ENCODE data around the gene EIF1. TPM values are rescaled to one million over a fixed set of nuclear protein-coding genes. Genes with fewer than 3 reads are reported as not detected.
"Not testable (repeated sequence)": the region's sequence is repeated elsewhere in the genome, so short reads cannot be mapped to it uniquely, and the experiment has no call there.

The EIF1 gene
- total RNA-seq, 1 experiment from 2014 or later = 356 TPM

DNA sequence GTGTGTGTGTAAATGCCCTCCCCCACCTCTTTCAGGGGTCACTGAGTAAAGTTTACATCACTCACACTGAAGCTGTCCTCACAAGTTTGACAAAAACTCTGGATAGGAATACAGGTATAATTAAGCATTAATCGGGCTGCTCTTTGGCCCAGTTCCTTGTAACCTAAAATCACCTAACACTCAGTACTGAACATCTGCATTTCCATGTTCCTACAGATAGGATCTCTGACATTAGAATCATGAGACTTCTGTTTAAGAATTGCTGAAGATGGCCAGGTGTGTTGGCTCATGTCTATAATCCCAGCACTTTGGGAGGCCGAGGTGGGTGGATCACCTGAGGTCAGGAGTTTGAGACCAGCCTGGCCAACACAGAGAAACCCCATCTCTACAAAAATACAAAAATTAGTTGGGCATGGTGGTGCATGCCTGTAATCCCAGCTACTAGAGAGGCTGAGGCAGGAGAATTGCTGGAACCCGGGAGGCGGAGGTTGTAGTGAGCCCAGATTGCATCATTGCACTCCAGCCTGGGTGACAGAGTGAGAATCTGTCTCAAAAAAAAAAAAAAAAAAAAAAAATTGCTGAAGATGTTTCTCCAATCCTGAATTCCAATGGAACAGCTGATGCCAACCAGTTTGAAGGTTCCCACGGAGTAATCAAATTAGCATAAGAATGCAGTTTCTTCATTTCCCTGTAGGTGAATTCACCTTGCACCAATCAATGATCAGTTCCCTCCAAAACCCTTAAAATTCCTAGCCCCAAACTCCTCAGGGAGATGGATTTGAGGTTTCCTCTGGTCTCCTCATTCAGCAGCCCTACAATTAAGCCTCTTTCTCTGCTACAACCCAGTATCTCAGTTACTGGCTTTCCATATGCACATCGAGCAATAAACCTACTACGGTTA lies 13.3 kb upstream of the EIF1 start:
- DNase-seq (ENCODE audit: extremely low read depth, low read depth) = not testable (repeated sequence)

DNA sequence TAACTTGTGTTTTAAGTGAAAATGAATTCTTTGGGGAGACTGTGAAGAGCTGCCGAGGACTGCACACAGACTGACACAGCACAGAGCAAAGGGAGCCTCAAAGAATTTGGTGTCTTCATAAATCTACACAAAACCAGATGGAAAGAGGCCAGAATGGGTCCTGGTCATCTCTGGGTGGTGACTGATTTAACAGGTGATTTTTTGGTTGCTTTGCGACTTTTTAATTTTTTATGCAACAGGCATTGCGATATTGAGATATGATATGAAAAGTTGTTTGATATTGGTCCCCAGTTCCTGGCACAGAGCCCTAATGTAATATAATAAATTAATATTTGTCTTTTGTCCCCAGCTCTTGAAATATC lies 12.6 kb upstream of the EIF1 start:
- DNase-seq (ENCODE audit: extremely low read depth, low read depth) = no peak

DNA sequence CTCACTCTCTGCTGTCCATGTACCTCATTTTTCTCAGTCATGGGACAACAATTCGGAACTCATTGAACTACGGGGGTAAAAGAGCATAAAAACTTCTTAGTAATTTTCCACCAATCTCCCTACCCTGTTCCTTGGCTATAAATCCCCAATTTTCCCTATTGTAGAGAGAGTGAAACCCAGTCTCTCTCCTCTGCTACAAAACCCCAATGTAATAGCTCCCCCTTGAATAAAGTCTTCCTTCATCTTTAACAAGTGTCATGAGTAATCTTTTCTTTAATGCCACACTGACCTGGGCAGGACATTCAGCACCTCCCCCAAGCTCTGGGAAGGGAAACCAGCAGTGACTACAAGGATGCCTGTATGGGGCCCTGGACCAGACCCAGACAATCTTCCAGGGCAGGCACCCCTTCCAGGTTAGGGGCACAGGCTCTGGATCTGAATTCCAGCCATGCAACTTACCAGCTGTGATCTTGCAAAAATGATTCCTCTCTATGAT lies 10.2 kb upstream of the EIF1 start:
- peak; percentile 82 for DNase-seq (ENCODE audit: extremely low read depth, low read depth)

DNA sequence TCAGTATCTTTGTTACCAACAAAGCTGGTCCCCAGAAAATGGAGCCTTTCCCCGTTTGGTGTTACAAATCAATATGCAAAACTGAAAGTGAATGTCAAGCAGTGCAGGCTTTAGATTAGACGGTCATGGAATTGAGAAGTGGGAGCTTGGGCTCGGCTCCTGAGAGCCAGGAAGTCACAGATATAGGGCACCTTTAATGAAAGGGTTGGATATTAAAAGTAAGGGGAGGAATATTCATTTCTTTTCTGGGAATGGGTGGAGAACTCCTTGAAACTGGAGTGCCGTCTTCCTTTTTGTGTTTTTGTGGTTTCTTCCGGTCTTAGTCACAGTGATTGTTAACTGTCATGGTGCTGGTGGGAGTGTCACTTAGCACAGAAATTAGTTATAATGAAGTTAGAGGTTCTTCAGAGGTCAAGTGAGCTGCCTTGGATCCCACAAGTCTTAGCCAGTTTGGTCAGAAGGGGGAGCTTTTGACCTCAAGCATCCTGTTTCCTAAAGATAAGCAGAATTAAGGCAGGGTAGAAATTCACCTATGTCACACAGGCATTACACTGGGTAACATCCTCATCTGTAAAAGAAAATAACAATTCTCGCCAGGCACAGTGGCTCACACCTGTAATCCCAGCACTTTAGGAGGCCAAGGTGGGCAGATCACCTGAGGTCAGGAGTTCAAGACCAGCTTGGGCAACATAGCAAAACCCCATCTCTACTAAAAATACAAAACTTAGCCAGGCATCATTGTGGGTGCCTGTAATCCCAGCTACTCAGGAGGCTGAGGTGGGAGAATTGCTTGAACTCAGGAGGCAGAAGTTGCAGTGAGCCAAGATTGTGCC lies 9.6 kb upstream of the EIF1 start:
- DNase-seq (ENCODE audit: extremely low read depth, low read depth) = peak; percentile 73

DNA sequence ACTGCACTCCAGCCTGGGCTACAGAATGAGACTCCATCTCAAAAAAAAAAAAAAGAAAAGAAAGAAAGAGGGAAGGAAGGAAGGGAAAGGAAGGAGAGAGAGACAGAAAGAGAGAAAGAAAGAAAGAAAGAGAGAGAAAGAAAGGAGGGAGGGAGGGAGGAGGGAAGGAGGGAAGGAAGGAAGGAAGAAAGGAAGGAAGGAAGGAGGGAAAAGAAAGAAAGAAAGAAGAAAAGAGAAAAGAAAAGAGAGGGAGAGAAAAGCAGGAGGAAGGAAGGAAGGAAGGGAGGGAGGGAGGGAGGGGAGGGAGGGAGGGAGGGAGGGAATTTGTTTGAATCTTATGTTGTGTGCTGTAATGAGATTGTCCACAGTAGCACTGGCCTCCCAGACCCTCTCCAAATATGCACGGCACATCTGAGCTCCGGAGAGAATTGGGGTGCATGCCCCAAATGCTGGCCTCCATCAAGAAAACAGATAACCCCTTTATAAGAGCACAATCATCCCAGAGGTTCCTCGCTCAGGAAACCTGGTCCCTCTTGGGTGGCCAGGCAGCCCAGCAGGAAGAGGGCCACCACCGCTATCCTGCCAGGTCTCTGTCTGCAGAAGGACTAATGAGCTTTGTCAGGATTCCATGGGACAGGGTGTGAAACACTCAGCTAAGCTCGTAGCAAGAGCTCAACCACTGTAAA lies 8.8 kb upstream of the EIF1 start:
- DNase-seq (ENCODE audit: extremely low read depth, low read depth) = no peak

DNA sequence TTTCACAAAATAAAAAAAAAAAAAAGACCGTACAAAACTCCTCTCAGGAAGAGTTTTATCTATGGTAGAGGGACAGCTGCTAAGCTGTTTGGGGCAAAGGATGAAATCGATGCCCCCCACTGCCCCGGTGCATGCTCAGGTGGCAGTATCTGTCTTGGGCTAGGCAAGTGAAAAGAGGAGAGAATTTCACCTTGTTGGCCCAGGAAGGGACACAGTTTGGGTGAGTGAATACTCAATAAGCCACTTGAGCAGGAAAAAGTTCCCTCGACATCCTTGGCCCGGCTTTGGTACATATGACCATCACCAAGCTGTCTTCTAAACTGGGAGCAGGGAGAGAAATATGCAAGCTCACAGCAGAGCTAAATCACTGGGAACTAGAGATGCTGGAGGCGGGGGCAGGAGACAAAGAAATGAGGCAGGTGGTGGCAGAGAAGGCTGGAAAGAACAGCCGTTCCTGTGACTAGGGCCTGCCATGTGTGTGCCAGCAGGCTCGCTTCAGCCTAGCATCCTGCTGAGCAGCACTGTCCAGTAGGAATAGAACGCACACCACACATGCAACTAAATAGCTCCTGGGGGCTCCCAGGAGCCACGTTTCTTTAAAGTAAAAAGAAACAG lies 8.2 kb upstream of the EIF1 start:
- DNase-seq (ENCODE audit: extremely low read depth, low read depth) = no peak

DNA sequence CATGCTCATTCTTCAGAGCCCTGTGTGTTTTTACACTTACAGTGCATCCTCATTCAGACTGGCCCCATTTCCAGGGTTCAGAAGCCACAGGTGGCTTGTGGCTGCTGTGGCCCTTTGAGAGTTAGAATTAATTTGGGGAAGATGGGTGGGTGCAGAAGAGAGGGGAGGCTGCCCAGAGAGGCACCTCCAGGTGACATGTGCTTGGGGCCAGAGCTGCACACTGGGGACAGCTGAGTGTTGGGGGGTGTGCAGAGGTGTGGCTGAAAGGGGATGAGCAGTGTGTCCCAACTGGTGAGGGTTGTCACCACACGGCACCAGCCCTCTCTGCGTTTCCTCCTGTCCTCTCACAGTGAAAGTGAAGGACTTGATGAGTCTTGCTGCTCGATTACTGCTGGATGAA lies 6.9 kb upstream of the EIF1 start:
- DNase-seq (ENCODE audit: extremely low read depth, low read depth) = no peak

DNA sequence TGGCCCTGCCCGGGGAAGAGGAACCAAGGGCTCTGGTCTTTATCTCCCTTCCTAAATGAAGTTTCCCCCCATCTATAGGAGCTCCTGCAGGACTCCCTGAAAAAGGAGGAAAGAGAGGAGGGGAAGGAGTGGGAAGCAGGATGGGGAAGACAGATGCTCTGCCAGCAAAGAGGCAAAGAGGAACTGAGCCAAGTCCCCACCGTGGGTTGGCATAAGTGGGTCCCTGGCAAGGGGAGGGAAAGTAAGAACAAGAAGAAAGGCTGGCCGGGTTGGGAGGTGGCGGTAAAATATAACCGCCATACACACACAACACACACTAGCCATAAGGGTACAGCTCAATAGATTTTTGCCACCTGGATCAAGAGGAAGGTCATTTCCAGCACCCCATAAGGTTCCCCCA lies 6.1 kb upstream of the EIF1 start:
- no peak for DNase-seq (ENCODE audit: extremely low read depth, low read depth)

DNA sequence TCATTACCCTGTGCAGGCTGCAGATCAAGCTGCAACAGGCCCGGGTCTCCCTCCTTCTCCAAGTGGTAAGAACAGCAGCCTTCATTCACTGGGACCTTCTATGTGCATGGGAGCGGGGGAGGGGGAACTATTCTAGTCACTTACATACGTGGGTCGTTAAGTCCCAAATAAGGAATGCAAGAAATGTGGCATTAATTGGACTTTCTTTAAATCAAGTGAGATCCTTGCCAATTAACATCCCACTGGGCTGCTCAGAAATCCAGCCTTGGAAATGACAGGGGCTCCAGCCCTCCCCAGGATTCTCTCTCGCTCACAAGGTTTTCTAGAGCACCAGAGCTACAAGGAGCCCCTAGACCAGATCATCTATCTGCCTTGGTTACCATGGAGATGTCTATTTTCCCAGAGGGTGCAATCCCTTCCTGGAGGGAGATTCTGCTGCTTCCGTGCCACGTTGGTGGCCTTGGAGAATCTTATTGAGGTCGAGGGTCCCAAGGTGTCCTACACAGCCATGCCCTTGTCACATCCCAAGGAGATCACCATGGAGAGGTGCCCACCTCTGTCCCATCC lies 5.2 kb upstream of the EIF1 start:
- DNase-seq (ENCODE audit: extremely low read depth, low read depth) = no peak

DNA sequence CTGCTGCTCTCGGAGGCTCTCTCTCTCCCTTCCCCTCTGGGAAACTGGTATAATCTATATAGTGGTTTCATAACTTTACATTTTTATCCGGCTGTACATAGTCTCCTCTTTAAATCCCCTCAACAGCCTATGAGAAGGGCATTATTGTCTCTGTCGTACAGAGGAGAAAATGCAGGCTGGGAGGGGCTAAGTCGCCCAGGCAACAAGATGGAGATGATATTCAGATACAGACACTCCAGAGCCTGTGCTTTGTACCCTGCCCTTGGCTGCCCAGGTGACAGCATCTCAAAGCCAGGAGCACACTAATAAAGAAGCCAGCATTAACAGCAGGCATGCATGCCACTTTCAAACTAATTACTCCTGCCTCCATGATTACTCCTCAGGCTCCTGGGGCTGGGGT lies 4.7 kb upstream of the EIF1 start:
- no peak for DNase-seq (ENCODE audit: extremely low read depth, low read depth)

DNA sequence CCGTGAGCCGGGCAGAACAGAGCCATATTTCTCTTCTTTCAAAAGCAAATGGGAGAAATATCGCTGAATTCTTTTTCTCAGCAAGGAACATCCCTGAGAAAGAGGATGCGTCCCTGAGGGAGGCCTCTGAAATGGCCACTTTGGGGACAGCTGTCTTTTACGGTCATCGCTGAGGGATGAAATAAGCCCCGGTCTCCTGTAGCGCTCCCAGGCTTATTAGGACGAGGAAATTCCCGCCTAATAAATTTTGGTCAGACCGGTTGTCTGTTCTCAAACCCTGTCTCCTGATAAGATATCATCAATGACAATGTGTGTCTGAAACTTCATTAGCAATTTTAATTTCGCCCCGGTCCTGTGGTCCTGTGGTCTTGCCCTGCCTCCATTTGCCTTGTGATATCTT lies 2.9 kb upstream of the EIF1 start:
- not testable (repeated sequence) for DNase-seq (ENCODE audit: extremely low read depth, low read depth)

DNA sequence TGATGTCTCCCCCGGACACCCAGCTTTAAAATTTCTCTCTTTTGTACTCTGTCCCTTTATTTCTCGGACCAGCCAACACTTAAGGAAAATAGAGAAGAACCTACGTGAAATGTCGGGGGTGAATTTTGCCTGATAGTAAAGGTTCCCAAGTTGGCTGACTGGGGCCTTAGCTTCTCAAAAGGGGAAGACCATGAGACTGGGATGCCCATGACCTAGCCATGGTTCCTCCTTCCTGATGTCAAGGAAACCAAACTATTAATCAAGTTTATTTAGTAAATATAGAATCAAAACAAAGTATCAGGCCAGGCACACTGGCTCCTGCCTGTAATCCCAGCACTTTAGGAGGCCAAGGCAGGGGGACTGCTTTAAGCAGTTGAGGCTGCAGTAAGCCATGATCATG lies 2.4 kb upstream of the EIF1 start:
- DNase-seq (ENCODE audit: extremely low read depth, low read depth) = no peak

DNA sequence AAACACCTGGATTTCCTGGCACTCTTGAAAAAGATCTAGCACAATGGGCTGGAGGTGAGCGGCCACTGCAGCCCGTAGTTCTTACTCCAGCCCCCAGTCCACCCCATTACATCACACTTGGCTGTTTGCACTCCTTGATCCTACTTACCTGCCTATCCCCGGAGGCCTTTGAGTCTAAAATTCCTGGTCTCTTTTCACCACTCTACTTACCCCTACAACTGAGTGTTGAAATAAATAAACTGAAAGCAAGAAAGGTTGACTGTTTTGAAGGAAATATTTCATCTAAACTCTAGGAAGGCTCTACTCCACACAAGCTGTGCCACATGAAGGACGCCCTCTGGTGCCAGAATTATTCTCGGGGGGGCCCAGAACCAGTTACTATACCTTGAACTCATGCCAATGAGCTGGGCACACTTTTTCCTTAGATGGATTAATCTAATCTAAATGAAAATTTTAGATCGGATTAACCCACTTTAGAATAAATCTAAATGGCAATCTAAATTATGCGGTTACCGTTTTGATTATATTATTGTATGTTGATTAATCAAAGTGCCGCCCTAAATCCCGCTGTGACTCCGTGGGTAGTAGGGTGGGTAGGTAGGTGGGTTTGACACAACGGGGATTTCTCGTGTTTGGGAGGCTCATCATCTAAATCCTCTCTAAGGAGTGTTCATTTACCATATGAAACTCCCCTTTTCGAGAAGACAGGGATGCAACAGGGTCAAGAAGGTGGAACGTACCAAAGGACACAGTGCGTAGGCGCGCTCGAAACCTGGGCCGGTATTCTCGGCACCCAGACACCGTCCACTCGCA lies 651 bp upstream of the EIF1 start:
- peak; percentile 72 for DNase-seq (ENCODE audit: extremely low read depth, low read depth)

DNA sequence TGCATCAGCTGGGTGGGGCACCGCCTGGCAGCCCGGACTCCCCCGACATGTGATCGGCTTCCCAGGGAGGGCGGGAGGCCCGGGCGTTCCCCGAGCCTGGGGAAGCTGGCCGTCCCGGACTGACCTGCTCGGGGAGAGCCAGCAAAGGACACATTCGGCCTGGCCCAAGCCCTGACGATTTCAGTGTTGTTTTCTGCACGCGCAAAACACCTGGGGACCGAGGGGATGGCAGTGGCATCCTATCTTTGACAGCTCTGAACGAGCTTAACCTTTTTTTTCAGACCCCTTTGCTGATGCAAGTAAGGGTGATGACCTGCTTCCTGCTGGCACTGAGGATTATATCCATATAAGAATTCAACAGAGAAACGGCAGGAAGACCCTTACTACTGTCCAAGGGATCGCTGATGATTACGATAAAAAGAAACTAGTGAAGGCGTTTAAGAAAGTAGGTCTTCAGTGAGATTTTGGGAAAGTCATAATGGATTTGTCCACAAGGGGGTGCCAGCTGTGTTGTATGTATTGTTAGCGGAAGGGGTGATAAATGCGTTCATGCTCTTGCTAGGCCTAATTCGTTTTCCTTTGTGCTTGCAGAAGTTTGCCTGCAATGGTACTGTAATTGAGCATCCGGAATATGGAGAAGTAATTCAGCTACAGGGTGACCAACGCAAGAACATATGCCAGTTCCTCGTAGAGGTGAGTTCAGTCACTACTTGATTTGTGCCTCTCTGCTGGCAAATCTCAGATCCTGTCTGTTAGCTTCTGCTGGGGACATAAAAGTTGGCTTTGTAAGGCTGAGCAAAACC lies 1.0 kb downstream of the EIF1 start:
- DNase-seq (ENCODE audit: extremely low read depth, low read depth) = peak; percentile 63

DNA sequence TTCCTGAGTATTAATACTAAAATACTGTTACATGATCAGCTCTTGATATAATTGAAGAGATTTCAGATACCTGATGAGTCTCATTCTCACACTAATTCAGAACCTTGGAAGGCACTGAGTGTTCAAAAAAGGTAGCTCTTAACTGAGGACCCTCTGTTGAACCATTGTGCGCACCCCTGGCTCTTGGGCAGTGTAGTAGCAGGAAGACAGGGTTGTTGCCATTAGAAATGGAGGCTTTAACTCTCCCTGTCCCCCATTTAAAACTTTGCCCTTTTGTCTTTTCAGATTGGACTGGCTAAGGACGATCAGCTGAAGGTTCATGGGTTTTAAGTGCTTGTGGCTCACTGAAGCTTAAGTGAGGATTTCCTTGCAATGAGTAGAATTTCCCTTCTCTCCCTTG lies 1.8 kb downstream of the EIF1 start:
- no peak for DNase-seq (ENCODE audit: extremely low read depth, low read depth)

DNA sequence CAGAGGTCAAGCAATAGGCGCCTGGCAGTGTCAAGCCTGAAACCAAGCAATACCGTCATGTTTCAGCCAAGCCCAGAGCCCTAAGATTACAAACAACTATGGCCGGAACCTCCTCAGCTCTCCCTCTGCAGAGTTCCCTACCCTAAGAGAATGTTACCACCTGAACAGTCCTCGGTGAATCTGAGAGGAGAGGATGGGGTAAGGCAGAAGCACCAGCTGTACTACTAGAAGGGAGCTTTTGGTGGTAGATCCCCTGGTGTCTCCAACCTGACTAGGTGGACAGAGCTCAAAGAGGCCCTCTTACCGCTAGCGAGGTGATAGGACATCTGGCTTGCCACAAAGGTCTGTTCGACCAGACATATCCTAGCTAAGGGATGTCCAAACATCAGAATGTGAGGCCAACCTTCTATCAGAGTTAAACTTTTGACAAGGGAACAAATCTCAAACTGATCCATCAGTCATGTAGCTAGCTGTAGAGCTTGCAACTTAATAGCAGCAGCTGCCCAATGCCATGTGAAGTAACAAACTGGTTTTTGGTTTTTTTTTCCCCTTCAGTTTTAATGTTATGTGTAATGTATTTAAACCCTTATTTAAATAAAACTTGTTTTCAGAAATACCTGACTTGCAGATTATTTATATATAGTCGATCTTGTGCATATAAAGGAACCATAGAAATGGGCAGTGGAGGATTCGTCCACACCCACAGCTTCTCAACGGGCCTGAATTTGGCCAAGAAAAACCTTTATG lies 2.5 kb downstream of the EIF1 start:
- no peak for DNase-seq (ENCODE audit: extremely low read depth, low read depth)

DNA sequence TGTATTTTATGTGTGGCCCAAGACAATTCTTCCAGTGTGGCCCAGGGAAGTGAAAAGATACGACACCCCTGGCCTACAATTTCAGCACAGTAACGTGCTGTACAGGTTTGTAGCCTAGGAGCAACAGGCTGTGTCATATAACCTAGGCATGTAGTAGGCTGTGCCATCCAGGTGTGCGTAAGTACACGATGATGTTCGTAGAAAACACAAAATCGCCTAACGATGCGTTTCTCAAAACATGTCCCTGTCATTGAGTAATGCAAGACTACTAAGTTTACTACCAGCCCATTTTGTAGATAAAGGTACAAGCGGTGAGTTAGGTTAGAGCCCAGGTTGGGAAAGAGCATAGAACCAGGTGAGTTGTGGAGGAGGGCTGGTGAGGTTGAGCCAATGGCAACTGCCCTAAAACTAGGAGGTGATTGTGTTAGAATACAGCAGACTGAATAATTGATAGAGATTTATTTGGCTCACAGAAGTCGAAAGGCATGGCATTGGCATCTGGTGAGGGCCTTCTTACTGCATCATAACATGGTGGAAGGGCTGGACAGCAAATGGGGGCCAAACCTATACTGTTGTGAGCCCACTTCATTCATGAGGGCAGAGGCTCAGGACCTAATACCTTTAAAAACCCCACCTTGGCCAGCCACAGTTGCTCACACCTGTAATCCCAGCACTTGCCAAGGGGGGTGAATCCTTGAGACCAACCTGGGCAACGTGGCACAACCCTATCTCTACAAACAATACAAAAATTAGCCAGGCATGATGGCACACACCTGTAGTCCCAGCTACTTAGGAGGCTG lies 4.2 kb downstream of the EIF1 start:
- no peak for DNase-seq (ENCODE audit: extremely low read depth, low read depth)
